H9 (cell line): ENCODE results near the gene PEX10. TPM values are rescaled to one million over a fixed set of nuclear protein-coding genes. Genes with fewer than 3 reads are reported as not detected.

ENCODE experiments used
- DNase-seq: peaks from one replicate; pipeline ENCODE4 v3.0.0-alpha.2; 2017
- H2AFZ ChIP-seq: one replicate; pipeline ENCODE4 v1.6.1; 2013; ENCODE audit warnings: mild to moderate bottlenecking, low read length, control low read depth, moderate library complexity
- H2AK5ac ChIP-seq: 2 replicates; pipeline ENCODE4 v1.6.1; 2013; ENCODE audit warnings: low read length, control low read depth, mixed read lengths; ENCODE audit not compliant: insufficient read length
- H2BK120ac ChIP-seq: one replicate; pipeline ENCODE4 v1.6.1; 2013; ENCODE audit warnings: low read depth, mild to moderate bottlenecking, low read length, control low read depth, inconsistent platforms; ENCODE audit not compliant: poor library complexity, severe bottlenecking
- H2BK12ac ChIP-seq: 2 replicates; pipeline ENCODE4 v1.6.1; 2013; ENCODE audit warnings: low read length, control low read depth, mixed read lengths, low read depth; ENCODE audit not compliant: insufficient read length
- H2BK15ac ChIP-seq: 2 replicates; pipeline ENCODE4 v1.6.1; 2013; ENCODE audit warnings: low read depth, low read length, control low read depth
- H2BK20ac ChIP-seq: one replicate; pipeline ENCODE4 v1.6.1; 2013; ENCODE audit warnings: low read depth, mild to moderate bottlenecking, low read length, control low read depth, inconsistent platforms; ENCODE audit not compliant: poor library complexity, severe bottlenecking
- H2BK5ac ChIP-seq: 2 replicates; pipeline ENCODE4 v1.6.1; 2013; ENCODE audit warnings: low read length, control low read depth, mixed read lengths; ENCODE audit not compliant: insufficient read length
- H3K14ac ChIP-seq: 2 replicates; pipeline ENCODE4 v1.6.1; 2013; ENCODE audit warnings: low read length, control low read depth; ENCODE audit not compliant: insufficient read depth
- H3K18ac ChIP-seq: 2 replicates; pipeline ENCODE4 v1.6.1; 2013; ENCODE audit warnings: low read depth, mild to moderate bottlenecking, mixed read lengths, low read length, control low read depth; ENCODE audit not compliant: insufficient read length
- H3K23ac ChIP-seq: 2 replicates; pipeline ENCODE4 v1.6.1; 2013; ENCODE audit warnings: low read length, control low read depth, mixed read lengths, low read depth; ENCODE audit not compliant: insufficient read length
- H3K23me2 ChIP-seq: 2 replicates; pipeline ENCODE4 v1.6.1; 2013; ENCODE audit warnings: low read depth, mild to moderate bottlenecking, mixed read lengths, low read length, control low read depth; ENCODE audit not compliant: insufficient read length, poor library complexity, severe bottlenecking
- H3K27ac ChIP-seq: 2 replicates; pipeline ENCODE4 v1.5.1; 2013; ENCODE audit warnings: low read length, control low read depth, mixed read lengths, low read depth; ENCODE audit not compliant: insufficient read length
- H3K27me3 ChIP-seq: 2 replicates; pipeline ENCODE4 v1.6.1; 2013; ENCODE audit warnings: low read length, control low read depth, inconsistent platforms; ENCODE audit not compliant: insufficient read depth
- H3K4ac ChIP-seq: 2 replicates; pipeline ENCODE4 v1.6.1; 2013; ENCODE audit warnings: low read depth, mild to moderate bottlenecking, control low read depth, inconsistent platforms, low read length, moderate library complexity
- H3K4me1 ChIP-seq: 2 replicates; pipeline ENCODE4 v1.6.1; 2013; ENCODE audit warnings: low read length, control low read depth, inconsistent platforms; ENCODE audit not compliant: insufficient read depth
- H3K4me2 ChIP-seq: 2 replicates; pipeline ENCODE4 v1.6.1; 2013; ENCODE audit warnings: low read length, control low read depth, mixed read lengths; ENCODE audit not compliant: insufficient read length, insufficient read depth
- H3K56ac ChIP-seq: 2 replicates; pipeline ENCODE4 v1.6.1; 2013; ENCODE audit warnings: low read depth, mild to moderate bottlenecking, mixed read lengths, low read length, control low read depth; ENCODE audit not compliant: insufficient read length
- H3K79me1 ChIP-seq: 2 replicates; pipeline ENCODE4 v1.6.1; 2013; ENCODE audit warnings: low read depth, mild to moderate bottlenecking, moderate library complexity, low read length, control low read depth, inconsistent platforms; ENCODE audit not compliant: insufficient read depth, poor library complexity, severe bottlenecking
- H3K79me2 ChIP-seq: 2 replicates; pipeline ENCODE4 v1.6.1; 2013; ENCODE audit warnings: low read length, control low read depth, inconsistent platforms; ENCODE audit not compliant: insufficient read depth
- H3K9ac ChIP-seq: 2 replicates; pipeline ENCODE4 v1.6.1; 2013; ENCODE audit warnings: low read length, control low read depth, mixed read lengths; ENCODE audit not compliant: insufficient read length; ENCODE audit errors: extremely low read depth
- H3K9me3 ChIP-seq: one replicate; pipeline ENCODE4 v1.6.1; 2013; ENCODE audit warnings: low read depth, low read length, inconsistent platforms; ENCODE audit not compliant: control insufficient read depth
- H3T11ph ChIP-seq: one replicate; pipeline ENCODE4 v1.6.1; 2013; ENCODE audit warnings: mild to moderate bottlenecking, low read length, control low read depth, inconsistent platforms
- H4K20me1 ChIP-seq: one replicate; pipeline ENCODE4 v1.6.1; 2013; ENCODE audit not compliant: control insufficient read depth, insufficient read length, insufficient read depth
- H4K5ac ChIP-seq: 2 replicates; pipeline ENCODE4 v1.6.1; 2013; ENCODE audit warnings: low read depth, mild to moderate bottlenecking, mixed read lengths, low read length, control low read depth; ENCODE audit not compliant: insufficient read length
- H4K8ac ChIP-seq: replicated peaks from 2 replicates; pipeline ENCODE4 v1.6.1; 2013; ENCODE audit warnings: low read length, control low read depth, mixed read lengths, low read depth; ENCODE audit not compliant: insufficient read length
- H4K91ac ChIP-seq: 2 replicates; pipeline ENCODE4 v1.6.1; 2013; ENCODE audit warnings: low read depth, mild to moderate bottlenecking, moderate library complexity, mixed read lengths, low read length, control low read depth; ENCODE audit not compliant: insufficient read length
- H3K27ac Mint-ChIP-seq, 3 experiments: 2 replicates in 2 of 3; 3 replicates in 1 of 3; pipeline ENCODE4 v1.8.0; 2020 to 2021; ENCODE audit warnings: mixed read lengths in 3 of 3, mild to moderate bottlenecking in 1 of 3, moderate library complexity in 1 of 3
- H3K27me3 Mint-ChIP-seq: 2 replicates; pipeline ENCODE4 v1.8.0; 2021; ENCODE audit warnings: low read depth, mild to moderate bottlenecking, moderate library complexity, mixed read lengths
- H3K36me3 Mint-ChIP-seq, 3 experiments: 2 replicates in 2 of 3; 3 replicates in 1 of 3; pipeline ENCODE4 v1.8.0; 2020 to 2021; ENCODE audit warnings: low read depth in 3 of 3, mixed read lengths in 3 of 3; ENCODE audit not compliant: insufficient read depth in 1 of 3
- H3K4me1 Mint-ChIP-seq, 2 experiments: 2 replicates each; pipeline ENCODE4 v1.8.0; 2020; ENCODE audit warnings: mixed read lengths in 2 of 2
- H3K4me3 Mint-ChIP-seq, 2 experiments: 2 replicates in 1 of 2; 3 replicates in 1 of 2; pipeline ENCODE4 v1.8.0; 2020 to 2021; ENCODE audit warnings: mild to moderate bottlenecking in 2 of 2, mixed read lengths in 2 of 2, moderate library complexity in 1 of 2
- H3K9me3 Mint-ChIP-seq, 2 experiments: 2 replicates in 1 of 2; 3 replicates in 1 of 2; pipeline ENCODE4 v1.8.0; 2020; ENCODE audit warnings: mild to moderate bottlenecking in 2 of 2, mixed read lengths in 2 of 2, moderate library complexity in 1 of 2
- WGBS: extraction: QIAGEN DNeasy Blood & Tissue Kit; methylation state at CpG from one replicate; pipeline ENCODE4 v1.1.7; 2013; ENCODE audit warnings: missing lambda C conversion rate, low lambda C conversion rate, mixed read lengths; ENCODE audit not compliant: insufficient read length; ENCODE audit errors: extremely low coverage; 5-methylcytosine and 5-hydroxymethylcytosine counted together
- total RNA-seq: library from RNA; stranded (reverse); gene quantifications from 2 replicates; pipeline ENCODE4 v1.2.1, GENCODE V29; 2021
- TF ChIP-seq, protein P1 (sequence below): fragments of 200-600 bp; sonication (generic); conservative IDR thresholded peaks from 3 replicates; pipeline ENCODE4 v1.8.0; 2021; ENCODE audit warnings: antibody characterized with exemption, mild to moderate bottlenecking

The PEX10 gene
- total RNA-seq, 1 experiment from 2014 or later: 34.4 TPM

DNA sequence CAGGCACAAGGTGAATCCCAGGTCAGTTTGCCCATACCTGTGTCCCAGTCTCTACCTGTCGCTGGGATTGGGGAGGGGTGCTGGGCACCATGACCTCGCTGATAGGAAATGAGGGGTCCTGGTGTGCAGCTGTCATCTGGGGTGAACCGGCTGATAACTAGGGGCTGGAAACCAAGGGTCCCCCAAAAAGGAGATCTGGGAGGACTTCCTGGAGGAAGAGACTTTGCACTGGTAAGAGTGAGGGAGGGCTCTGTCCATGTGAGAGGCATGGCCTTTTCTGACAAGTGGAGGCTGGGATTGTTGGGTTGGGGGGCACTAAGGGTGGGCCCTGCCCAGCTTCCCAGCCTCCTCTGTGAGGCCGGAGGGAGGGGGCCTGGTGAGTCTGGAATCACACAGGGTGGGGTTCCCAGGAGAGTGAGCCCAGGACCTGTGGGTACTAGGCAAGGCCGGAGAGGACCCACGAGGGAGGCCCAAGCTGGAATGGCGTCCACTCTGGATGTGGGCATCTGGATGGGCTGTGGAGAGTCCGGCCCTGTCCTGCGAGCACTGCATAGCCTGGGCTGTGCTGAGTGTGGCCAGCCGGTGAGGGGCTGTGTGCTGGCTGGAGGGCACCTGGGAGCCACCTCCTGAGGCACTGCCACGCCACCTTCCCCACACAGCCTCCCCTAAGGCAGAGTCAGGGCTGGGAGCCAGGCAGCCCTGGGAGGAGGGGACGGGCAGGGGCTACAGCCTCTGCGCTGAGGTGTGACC is 4.9 kb upstream of the PEX10 start:
- Histone ChIP-seq H3K79me2 (no peaks in the 10 kb centered on the region), H2BK12ac (no peak overlapping the region), H3K56ac (no peak overlapping the region), H3K27me3 (no peaks in the 10 kb centered on the region), H2BK20ac (no peak overlapping the region), H4K20me1 (no peaks in the 10 kb centered on the region), H3K23ac (no peak overlapping the region), H4K91ac (no peak overlapping the region), H2BK5ac (no peak overlapping the region), H3K4ac (no peak overlapping the region), H3K4me2 (no peak overlapping the region), H3K27ac (no peak overlapping the region), H3T11ph (no peak overlapping the region), H3K18ac (no peak overlapping the region), H3K14ac (no peak overlapping the region; the same call in 1 of the 2 replicates), H3K9me3 (no peaks in the 10 kb centered on the region), H2BK120ac (no peak overlapping the region), H2BK15ac (no peak overlapping the region), H4K5ac (no peak overlapping the region), H2AK5ac (no peak overlapping the region), H3K79me1 (no peaks in the 10 kb centered on the region), H2AFZ (no peak overlapping the region), H3K23me2 (peaks cover 8% of the 10 kb centered on the region), H4K8ac (no peak overlapping the region), H3K4me1 (no peaks in the 10 kb centered on the region), H3K9ac (no peak overlapping the region)
- no peak for DNase-seq
- no peak overlapping the region for H3K27ac Mint-ChIP-seq
- peaks cover 0 to under 1% of the 10 kb centered on the region in 2 experiments; a peak in 2 of 5 replicates for H3K9me3 Mint-ChIP-seq
- no CpG with 5 or more reads among the region's 13 CpGs for WGBS
- peaks cover 16 to 17% of the 10 kb centered on the region in 2 experiments for H3K4me1 Mint-ChIP-seq
- no peak overlapping the region; a peak in 1 of 5 replicates for H3K4me3 Mint-ChIP-seq
- TF ChIP-seq, protein P1, sequence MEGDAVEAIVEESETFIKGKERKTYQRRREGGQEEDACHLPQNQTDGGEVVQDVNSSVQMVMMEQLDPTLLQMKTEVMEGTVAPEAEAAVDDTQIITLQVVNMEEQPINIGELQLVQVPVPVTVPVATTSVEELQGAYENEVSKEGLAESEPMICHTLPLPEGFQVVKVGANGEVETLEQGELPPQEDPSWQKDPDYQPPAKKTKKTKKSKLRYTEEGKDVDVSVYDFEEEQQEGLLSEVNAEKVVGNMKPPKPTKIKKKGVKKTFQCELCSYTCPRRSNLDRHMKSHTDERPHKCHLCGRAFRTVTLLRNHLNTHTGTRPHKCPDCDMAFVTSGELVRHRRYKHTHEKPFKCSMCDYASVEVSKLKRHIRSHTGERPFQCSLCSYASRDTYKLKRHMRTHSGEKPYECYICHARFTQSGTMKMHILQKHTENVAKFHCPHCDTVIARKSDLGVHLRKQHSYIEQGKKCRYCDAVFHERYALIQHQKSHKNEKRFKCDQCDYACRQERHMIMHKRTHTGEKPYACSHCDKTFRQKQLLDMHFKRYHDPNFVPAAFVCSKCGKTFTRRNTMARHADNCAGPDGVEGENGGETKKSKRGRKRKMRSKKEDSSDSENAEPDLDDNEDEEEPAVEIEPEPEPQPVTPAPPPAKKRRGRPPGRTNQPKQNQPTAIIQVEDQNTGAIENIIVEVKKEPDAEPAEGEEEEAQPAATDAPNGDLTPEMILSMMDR: no peak
- peaks cover 49% of the 10 kb centered on the region for H3K27me3 Mint-ChIP-seq
- H3K36me3 Mint-ChIP-seq: no peaks in the 10 kb centered on the region
